GM12801 (cell line): ENCODE results near the gene DCST2.

ENCODE experiments used
- TF ChIP-seq, protein P1 (sequence below): IDR thresholded peaks from one replicate; pipeline ENCODE4 v1.5.1; 2011; ENCODE audit warnings: control low read depth; ENCODE audit not compliant: insufficient read length; ENCODE audit errors: extremely low read depth

The DCST2 gene

GRCh38 chr1:154973344-154974101, 60.1 kb downstream of the DCST2 start:
- TF ChIP-seq, protein P1, sequence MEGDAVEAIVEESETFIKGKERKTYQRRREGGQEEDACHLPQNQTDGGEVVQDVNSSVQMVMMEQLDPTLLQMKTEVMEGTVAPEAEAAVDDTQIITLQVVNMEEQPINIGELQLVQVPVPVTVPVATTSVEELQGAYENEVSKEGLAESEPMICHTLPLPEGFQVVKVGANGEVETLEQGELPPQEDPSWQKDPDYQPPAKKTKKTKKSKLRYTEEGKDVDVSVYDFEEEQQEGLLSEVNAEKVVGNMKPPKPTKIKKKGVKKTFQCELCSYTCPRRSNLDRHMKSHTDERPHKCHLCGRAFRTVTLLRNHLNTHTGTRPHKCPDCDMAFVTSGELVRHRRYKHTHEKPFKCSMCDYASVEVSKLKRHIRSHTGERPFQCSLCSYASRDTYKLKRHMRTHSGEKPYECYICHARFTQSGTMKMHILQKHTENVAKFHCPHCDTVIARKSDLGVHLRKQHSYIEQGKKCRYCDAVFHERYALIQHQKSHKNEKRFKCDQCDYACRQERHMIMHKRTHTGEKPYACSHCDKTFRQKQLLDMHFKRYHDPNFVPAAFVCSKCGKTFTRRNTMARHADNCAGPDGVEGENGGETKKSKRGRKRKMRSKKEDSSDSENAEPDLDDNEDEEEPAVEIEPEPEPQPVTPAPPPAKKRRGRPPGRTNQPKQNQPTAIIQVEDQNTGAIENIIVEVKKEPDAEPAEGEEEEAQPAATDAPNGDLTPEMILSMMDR, result no peak

DNA sequence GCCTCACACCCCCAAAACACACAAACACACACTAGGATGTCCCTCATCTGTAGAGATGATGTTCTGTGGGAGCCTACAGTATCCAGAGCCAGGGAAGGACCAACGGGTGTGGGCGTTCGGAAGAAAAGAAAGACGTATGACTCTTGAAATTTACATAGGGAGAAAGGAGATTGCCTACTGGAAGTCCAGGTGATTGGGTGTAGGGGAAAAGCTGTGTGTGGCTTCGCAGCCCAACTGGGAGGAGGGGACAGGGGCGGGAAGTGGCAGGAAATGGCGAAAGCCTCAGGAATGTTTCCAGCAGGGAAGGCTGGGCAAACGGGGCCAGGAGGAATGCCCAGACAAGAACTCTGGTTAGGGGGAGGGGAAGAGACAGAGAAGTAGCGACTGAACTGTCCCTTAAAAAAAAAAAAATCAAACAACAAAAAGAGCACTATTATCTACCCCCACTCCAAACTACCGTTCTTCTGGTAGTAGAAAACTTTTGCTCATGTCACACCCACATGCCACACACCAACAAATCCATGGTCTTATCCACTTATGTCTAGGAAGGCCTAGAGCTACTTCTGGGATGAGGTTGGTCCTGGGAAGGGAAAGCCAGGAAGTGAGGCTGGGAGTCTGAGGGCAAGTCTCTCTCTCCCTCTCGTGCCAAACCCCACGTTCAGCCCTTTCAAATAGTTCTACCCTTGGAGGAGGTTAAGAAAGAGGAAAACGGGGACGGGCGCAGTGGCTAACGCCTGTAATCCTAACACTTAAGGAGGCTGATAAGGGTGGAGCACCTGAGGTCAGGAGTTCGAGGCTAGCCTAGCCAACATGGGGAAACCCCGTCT, 60.9 kb downstream of the DCST2 start:
- TF ChIP-seq, protein P1, result no peak

GRCh38 chr1:154972213-154972516, 61.4 kb downstream of the DCST2 start:
- TF ChIP-seq, protein P1, result no peak

GRCh38 chr1:154971341-154971998, 62.1 kb downstream of the DCST2 start:
- TF ChIP-seq, protein P1, result no peak

GRCh38 chr1:154970631-154971340, 62.8 kb downstream of the DCST2 start, which contains the start of gene SHC1:
Gene SHC1, minus strand, starts transcription at chr1:154970747. Its CDS starts 221 bp downstream, at chr1:154970526.
- TF ChIP-seq, protein P1, result no peak

DNA sequence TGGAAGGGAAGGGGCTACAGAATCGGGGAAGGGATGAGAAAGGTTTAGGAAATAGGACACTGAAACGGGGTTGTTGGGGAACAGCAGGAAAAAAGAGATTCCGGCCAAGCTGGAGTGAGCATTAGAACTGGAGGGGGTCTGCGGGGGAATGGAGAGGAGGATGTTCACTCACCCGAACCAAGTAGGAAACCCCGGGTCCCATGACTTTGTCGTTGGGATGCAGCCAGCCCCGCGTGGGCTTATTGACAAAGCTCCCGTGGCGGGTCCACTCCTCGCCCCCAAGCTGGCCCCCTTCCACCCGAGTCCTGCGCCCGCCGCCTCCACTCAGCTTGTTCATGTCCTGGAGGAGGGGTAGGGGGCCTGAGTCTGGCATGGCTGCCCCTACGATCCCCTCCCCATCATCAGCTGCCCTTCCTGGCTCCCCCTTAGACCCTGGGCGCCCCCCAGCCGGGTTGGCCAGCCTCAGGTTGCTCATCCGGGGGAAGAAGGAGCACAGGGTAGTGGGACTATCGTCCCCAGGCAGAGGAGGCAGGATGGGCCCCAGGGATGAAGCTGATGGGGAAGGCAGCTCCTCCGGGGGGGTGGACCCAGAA, 63.6 kb downstream of the DCST2 start:
- TF ChIP-seq, protein P1, result no peak
